SK-N-SH (cell line): ENCODE measurements around the gene TSPAN14. TPM values are rescaled to one million over a fixed set of nuclear protein-coding genes. Genes with fewer than 3 reads are reported as not detected.

Experiments
- CTCF ChIA-PET: fragments of 300-600, 350-600 bp; formaldehyde crosslinking; extraction: SDS; loops from one replicate; lab custom pipeline; 2021; lab: Yijun Ruan, JAX
- POLR2A ChIA-PET: fragments of 350-600 bp; sonication (Branson Sonifier 250); formaldehyde crosslinking; extraction: SDS; loops from one replicate; lab custom pipeline; 2020; ENCODE audit warnings: antibody characterized with exemption, inconsistent platforms; lab: Yijun Ruan, JAX
- DNase-seq: peaks from one replicate; pipeline ENCODE4 v3.0.0; 2012
- H2AFZ ChIP-seq: fragments of 200-600 bp; sonication (generic); 2 replicates; pipeline ENCODE4 v1.8.1; 2016; ENCODE audit warnings: antibody characterized with exemption, mild to moderate bottlenecking, low read depth
- H3F3A ChIP-seq: fragments of 200-600 bp; sonication (generic); replicated peaks from 2 replicates; pipeline ENCODE3; 2016; ENCODE audit warnings: antibody characterized with exemption, mild to moderate bottlenecking; ENCODE audit not compliant: insufficient read depth
- H3K27ac ChIP-seq, 2 experiments: fragments of 200-500 bp in 1 of 2; fragments of 200-600 bp in 1 of 2; sonication (Bioruptor generic) in 1 of 2; sonication (generic), shearing (Covaris generic) in 1 of 2; 2 replicates each; pipeline versions ENCODE4 v1.5.1 to v1.6.1; 2014 to 2016; ENCODE audit warnings: low read depth in 2 of 2, inconsistent platforms in 1 of 2, low read length in 1 of 2, mild to moderate bottlenecking in 1 of 2, mixed read lengths in 1 of 2
- H3K27me3 ChIP-seq: fragments of 200-600 bp; sonication (generic), shearing (Covaris generic); 2 replicates; pipeline ENCODE4 v1.6.1; 2016; ENCODE audit warnings: mixed run types; ENCODE audit not compliant: insufficient read depth
- H3K36me3 ChIP-seq, 2 experiments: fragments of 200-500 bp in 1 of 2; fragments of 200-600 bp in 1 of 2; sonication (Bioruptor generic) in 1 of 2; sonication (generic) in 1 of 2; replicated peaks in 1 of 2; 2 replicates each; pipeline versions ENCODE3 to v1.5.1; 2014 to 2016; ENCODE audit warnings: low read length in 1 of 2, mild to moderate bottlenecking in 1 of 2; ENCODE audit not compliant: insufficient read depth in 2 of 2, control insufficient read depth in 1 of 2
- H3K4me1 ChIP-seq, 2 experiments: fragments of 200-500 bp in 1 of 2; fragments of 200-600 bp in 1 of 2; sonication (Bioruptor generic) in 1 of 2; sonication (generic), shearing (Covaris generic) in 1 of 2; 2 replicates each; pipeline versions ENCODE4 v1.5.1 to v1.6.1; 2014 to 2016; ENCODE audit warnings: low read depth in 1 of 2, low read length in 1 of 2, mixed run types in 1 of 2; ENCODE audit not compliant: insufficient read depth in 2 of 2, control insufficient read depth in 1 of 2
- H3K4me2 ChIP-seq: fragments of 200-600 bp; sonication (generic), shearing (Covaris generic); 2 replicates; pipeline ENCODE4 v1.6.1; 2017; ENCODE audit warnings: mixed run types
- H3K4me3 ChIP-seq, 2 experiments: fragments of 200-500 bp in 1 of 2; fragments of 200-600 bp in 1 of 2; sonication (Bioruptor generic) in 1 of 2; sonication (generic), shearing (Covaris generic) in 1 of 2; 2 replicates each; pipeline versions ENCODE4 v1.5.1 to v1.8.1; 2014 to 2016; ENCODE audit warnings: low read depth in 2 of 2, inconsistent platforms in 1 of 2, low read length in 1 of 2, mild to moderate bottlenecking in 1 of 2, mixed read lengths in 1 of 2, moderate library complexity in 1 of 2
- H3K79me2 ChIP-seq: fragments of 200-600 bp; sonication (generic); 2 replicates; pipeline ENCODE4 v1.8.1; 2017; ENCODE audit warnings: mild to moderate bottlenecking; ENCODE audit not compliant: insufficient read depth
- H3K9ac ChIP-seq: fragments of 200-600 bp; sonication (generic); 2 replicates; pipeline ENCODE4 v1.6.1; 2017; ENCODE audit warnings: mixed run types
- H3K9me2 ChIP-seq: fragments of 200-600 bp; sonication (generic); 2 replicates; pipeline ENCODE4 v1.6.1; 2017; ENCODE audit warnings: mixed run types
- H3K9me3 ChIP-seq: fragments of 200-600 bp; sonication (generic); 2 replicates; pipeline ENCODE4 v1.6.1; 2017; ENCODE audit warnings: mixed run types, mild to moderate bottlenecking, moderate library complexity
- H4K20me1 ChIP-seq: fragments of 200-600 bp; sonication (generic); 2 replicates; pipeline ENCODE4 v1.6.1; 2017; ENCODE audit warnings: mild to moderate bottlenecking, mixed run types; ENCODE audit not compliant: insufficient read depth
- CHD2 ChIP-seq: fragments of 150-350 bp; IDR thresholded peaks from 2 replicates; pipeline ENCODE4 v1.6.1; 2018; ENCODE audit warnings: low read length; ENCODE audit not compliant: partially characterized antibody
- ELF1 ChIP-seq: IDR thresholded peaks from 2 replicates; pipeline ENCODE4 v1.4.0; 2012
- EZH2phosphoT487 ChIP-seq: fragments of 200-600 bp; sonication (generic); IDR thresholded peaks from 2 replicates; pipeline ENCODE4 v1.6.1; 2017; ENCODE audit warnings: low read depth, mixed run types, mild to moderate bottlenecking, antibody characterized with exemption, moderate library complexity, borderline replicate concordance
- FOSL2 ChIP-seq: IDR thresholded peaks from 2 replicates; pipeline ENCODE4 v1.4.0; 2012; ENCODE audit warnings: low read depth, mild to moderate bottlenecking, moderate library complexity, borderline replicate concordance
- FOXJ3 ChIP-seq: sonication (generic); formaldehyde crosslinking; IDR thresholded peaks from 2 replicates; pipeline ENCODE4 v1.5.1; 2020; ENCODE audit warnings: mild to moderate bottlenecking, missing genetic modification reagents
- GATA2 ChIP-seq: sonication (generic); formaldehyde crosslinking; IDR thresholded peaks from 2 replicates; pipeline ENCODE4 v1.5.0; 2020; ENCODE audit warnings: mild to moderate bottlenecking, missing genetic modification reagents
- JUND ChIP-seq: IDR thresholded peaks from 2 replicates; pipeline ENCODE4 v1.4.0; 2012
- NFIC ChIP-seq: IDR thresholded peaks from 2 replicates; pipeline ENCODE4 v1.4.0; 2012; ENCODE audit warnings: borderline replicate concordance
- NRF1 ChIP-seq: IDR thresholded peaks from 2 replicates; pipeline ENCODE4 v1.6.1; 2012; ENCODE audit warnings: low read depth, mild to moderate bottlenecking, low read length
- POLR2AphosphoS5 ChIP-seq: IDR thresholded peaks from 2 replicates; pipeline ENCODE4 v1.6.1; 2012; ENCODE audit warnings: low read depth, low read length
- RCOR1 ChIP-seq: fragments of 150-350 bp; IDR thresholded peaks from 2 replicates; pipeline ENCODE4 v1.6.1; 2017; ENCODE audit warnings: antibody characterized with exemption, low read length
- RFX5 ChIP-seq: IDR thresholded peaks from 2 replicates; pipeline ENCODE4 v1.6.1; 2012; ENCODE audit warnings: mild to moderate bottlenecking, improper control_type of control experiment, low read length
- RXRA ChIP-seq: IDR thresholded peaks from 2 replicates; pipeline ENCODE4 v1.4.0; 2012; ENCODE audit warnings: low read depth, mild to moderate bottlenecking, borderline replicate concordance
- SIN3A ChIP-seq: IDR thresholded peaks from 2 replicates; pipeline ENCODE4 v1.6.1; 2012; ENCODE audit warnings: low read depth, mild to moderate bottlenecking, low read length, moderate library complexity, borderline replicate concordance
- TAF1 ChIP-seq: IDR thresholded peaks from 2 replicates; pipeline ENCODE4 v1.6.1; 2012; ENCODE audit warnings: low read depth, mild to moderate bottlenecking, low read length, moderate library complexity, borderline replicate concordance
- TCF12 ChIP-seq: IDR thresholded peaks from 2 replicates; pipeline ENCODE4 v1.4.0; 2012
- TEAD4 ChIP-seq: IDR thresholded peaks from 2 replicates; pipeline ENCODE4 v1.4.0; 2012; ENCODE audit warnings: mild to moderate bottlenecking, borderline replicate concordance; ENCODE audit not compliant: insufficient read depth
- YY1 ChIP-seq: IDR thresholded peaks from 2 replicates; pipeline ENCODE4 v1.4.0; 2012; ENCODE audit warnings: low read depth, mild to moderate bottlenecking
- WGBS: methylation state at CpG from one replicate; pipeline ENCODE4 v1.1.6; 2017; ENCODE audit warnings: low lambda C conversion rate; 5-methylcytosine and 5-hydroxymethylcytosine counted together
- polyA plus RNA-seq, 3 experiments: library from polyadenylated mRNA; depleted of rRNA; stranded (reverse); fragments of >200 nt; gene quantifications; 2 replicates each; pipeline ENCODE4 v1.2.3, GENCODE V29; 2012
- TF ChIP-seq, protein P1 (sequence below): IDR thresholded peaks from 2 replicates; pipeline ENCODE4 v1.4.0; 2012; ENCODE audit warnings: low read depth, borderline replicate concordance
- TF ChIP-seq, protein P2 (sequence below): IDR thresholded peaks from 2 replicates; pipeline ENCODE4; 2012
- TF ChIP-seq, protein P3 (sequence below): fragments of 150-350 bp; IDR thresholded peaks from 2 replicates; pipeline ENCODE4 v1.6.1; 2017; ENCODE audit warnings: antibody characterized with exemption, low read length, low read depth, borderline replicate concordance
- TF ChIP-seq, protein P4 (sequence below): fragments of 200-600 bp; sonication (generic); IDR thresholded peaks from 2 replicates; pipeline ENCODE4 v1.6.1; 2017; ENCODE audit warnings: antibody characterized with exemption, mild to moderate bottlenecking, moderate library complexity

The TSPAN14 gene
- polyA plus RNA-seq, 1 of the 3 experiments (the other 2 are of a cell fraction) = 78.1 TPM

DNA sequence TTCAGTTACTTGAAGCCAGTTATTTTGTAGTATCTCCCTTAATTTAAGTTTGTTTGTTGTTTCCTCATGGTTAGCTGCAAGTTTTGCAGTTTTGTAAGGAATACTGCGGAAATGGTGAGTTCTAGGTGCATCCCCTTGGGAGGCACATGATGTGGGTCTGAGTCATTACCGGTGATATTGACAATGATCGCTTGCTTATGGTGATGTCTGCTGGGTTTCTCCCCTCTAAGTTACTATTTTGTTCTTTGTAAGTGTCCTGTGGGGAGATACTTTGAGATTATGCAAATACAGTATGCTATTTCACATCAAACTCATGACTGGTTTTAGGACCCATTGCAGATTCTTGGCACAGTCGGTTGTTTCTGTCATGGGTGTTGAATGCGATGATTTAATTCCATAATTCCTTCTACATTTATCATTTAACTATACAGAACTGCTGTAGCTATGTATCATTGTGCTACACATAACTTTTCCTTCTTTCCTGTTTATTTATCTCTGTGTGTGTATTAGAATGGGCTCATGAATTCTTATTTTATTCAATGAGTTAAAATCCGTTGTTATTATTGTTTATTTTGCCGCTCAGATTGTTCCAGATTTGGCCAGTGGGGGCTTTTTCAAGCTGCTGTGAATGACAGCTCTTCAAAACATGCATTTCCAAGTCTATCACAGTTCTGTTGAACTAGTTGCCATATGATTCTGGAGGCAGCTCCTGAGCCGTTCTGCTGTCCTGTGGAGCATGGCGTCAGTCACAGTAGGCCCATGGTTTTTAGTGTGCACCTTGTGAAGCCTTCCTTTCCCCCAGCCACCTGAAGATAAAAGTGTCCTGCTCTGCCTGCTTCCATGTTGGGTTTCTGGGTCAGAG lies 18.4 kb downstream of the TSPAN14 start:
- POLR2A ChIA-PET = interaction anchor here (1.3 kb wide), 1 partner anchor 8 kb away, joined by 5 read pairs; no protein-coding TSS in a partner anchor
- H2AFZ ChIP-seq = no peak overlapping the region
- TF ChIP-seq, protein P1, sequence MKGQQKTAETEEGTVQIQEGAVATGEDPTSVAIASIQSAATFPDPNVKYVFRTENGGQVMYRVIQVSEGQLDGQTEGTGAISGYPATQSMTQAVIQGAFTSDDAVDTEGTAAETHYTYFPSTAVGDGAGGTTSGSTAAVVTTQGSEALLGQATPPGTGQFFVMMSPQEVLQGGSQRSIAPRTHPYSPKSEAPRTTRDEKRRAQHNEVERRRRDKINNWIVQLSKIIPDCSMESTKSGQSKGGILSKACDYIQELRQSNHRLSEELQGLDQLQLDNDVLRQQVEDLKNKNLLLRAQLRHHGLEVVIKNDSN = 0 out of 2 replicates have a peak, but pooled peaks have one; percentile 19
- TF ChIP-seq CHD2 (no peak), GATA2 (CRISPR knock-in tag) (no peak), POLR2AphosphoS5 (no peak), TCF12 (peak; percentile 36; the same call in 1 of the 2 replicates), FOSL2 (peak; percentile 29), JUND (peak; percentile 39), RCOR1 (no peak), EZH2phosphoT487 (no peak), YY1 (no peak), ELF1 (no peak), NRF1 (no peak), NFIC (peak; percentile 69), TEAD4 (no peak), TAF1 (no peak), RXRA (no peak), FOXJ3 (CRISPR knock-in tag) (no peak), SIN3A (no peak), RFX5 (no peak)
- TF ChIP-seq, protein P2, sequence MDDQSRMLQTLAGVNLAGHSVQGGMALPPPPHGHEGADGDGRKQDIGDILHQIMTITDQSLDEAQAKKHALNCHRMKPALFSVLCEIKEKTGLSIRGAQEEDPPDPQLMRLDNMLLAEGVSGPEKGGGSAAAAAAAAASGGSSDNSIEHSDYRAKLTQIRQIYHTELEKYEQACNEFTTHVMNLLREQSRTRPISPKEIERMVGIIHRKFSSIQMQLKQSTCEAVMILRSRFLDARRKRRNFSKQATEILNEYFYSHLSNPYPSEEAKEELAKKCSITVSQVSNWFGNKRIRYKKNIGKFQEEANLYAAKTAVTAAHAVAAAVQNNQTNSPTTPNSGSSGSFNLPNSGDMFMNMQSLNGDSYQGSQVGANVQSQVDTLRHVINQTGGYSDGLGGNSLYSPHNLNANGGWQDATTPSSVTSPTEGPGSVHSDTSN = peak; percentile 62
- TF ChIP-seq, protein P3, sequence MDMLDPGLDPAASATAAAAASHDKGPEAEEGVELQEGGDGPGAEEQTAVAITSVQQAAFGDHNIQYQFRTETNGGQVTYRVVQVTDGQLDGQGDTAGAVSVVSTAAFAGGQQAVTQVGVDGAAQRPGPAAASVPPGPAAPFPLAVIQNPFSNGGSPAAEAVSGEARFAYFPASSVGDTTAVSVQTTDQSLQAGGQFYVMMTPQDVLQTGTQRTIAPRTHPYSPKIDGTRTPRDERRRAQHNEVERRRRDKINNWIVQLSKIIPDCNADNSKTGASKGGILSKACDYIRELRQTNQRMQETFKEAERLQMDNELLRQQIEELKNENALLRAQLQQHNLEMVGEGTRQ = no peak
- TF ChIP-seq, protein P4, sequence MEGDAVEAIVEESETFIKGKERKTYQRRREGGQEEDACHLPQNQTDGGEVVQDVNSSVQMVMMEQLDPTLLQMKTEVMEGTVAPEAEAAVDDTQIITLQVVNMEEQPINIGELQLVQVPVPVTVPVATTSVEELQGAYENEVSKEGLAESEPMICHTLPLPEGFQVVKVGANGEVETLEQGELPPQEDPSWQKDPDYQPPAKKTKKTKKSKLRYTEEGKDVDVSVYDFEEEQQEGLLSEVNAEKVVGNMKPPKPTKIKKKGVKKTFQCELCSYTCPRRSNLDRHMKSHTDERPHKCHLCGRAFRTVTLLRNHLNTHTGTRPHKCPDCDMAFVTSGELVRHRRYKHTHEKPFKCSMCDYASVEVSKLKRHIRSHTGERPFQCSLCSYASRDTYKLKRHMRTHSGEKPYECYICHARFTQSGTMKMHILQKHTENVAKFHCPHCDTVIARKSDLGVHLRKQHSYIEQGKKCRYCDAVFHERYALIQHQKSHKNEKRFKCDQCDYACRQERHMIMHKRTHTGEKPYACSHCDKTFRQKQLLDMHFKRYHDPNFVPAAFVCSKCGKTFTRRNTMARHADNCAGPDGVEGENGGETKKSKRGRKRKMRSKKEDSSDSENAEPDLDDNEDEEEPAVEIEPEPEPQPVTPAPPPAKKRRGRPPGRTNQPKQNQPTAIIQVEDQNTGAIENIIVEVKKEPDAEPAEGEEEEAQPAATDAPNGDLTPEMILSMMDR = no peak
- TF ChIP-seq, all 33 proteins: peak for 6
- Histone ChIP-seq H3K9me2 (no peaks in the 10 kb centered on the region), H3K27ac (peak overlapping the region in 1 of 2 experiments; percentile 52; a peak in 2 of 4 replicates), H3K36me3 (peaks cover 2 to 26% of the 10 kb centered on the region in 2 experiments), H3K4me3 (no peak overlapping the region), H3K4me2 (peak overlapping the region; percentile 36), H3K4me1 (peaks cover 14 to 31% of the 10 kb centered on the region in 2 experiments; a peak in 3 of 4 replicates), H3K79me2 (peaks cover 99% of the 10 kb centered on the region), H4K20me1 (peaks cover 54% of the 10 kb centered on the region), H3F3A (peaks cover 14% of the 10 kb centered on the region), H3K9me3 (no peaks in the 10 kb centered on the region), H3K9ac (no peak overlapping the region), H3K27me3 (no peaks in the 10 kb centered on the region)
- CTCF ChIA-PET = interaction anchor here (1.2 to 35.3 kb wide), 2 partner anchors 29 to 34 kb away, joined by 3 to 602 read pairs; no protein-coding TSS in a partner anchor
- DNase-seq = no peak
- WGBS = 50% methylated on average over 9 of the region's 9 CpGs
